Fibroblast of villous mesenchyme (primary cell): ENCODE data around the gene KCNA5. TPM values are rescaled to one million over a fixed set of nuclear protein-coding genes. Genes with fewer than 3 reads are reported as not detected.

Source experiments
- DNase-seq: peaks from one replicate; pipeline ENCODE4 v3.0.0-alpha.2; 2010; ENCODE audit warnings: low read depth
- H3K4me3 ChIP-seq: 2 replicates; pipeline ENCODE4 v1.5.1; 2011; ENCODE audit warnings: low read depth, mild to moderate bottlenecking, low read length
- total RNA-seq: library from RNA; depleted of rRNA; stranded (reverse); fragments of >200 nt; gene quantifications from 2 replicates; pipeline ENCODE4 v1.2.3, GENCODE V29; 2012
- TF ChIP-seq, protein P1 (sequence below): IDR thresholded peaks from 2 replicates; pipeline ENCODE4 v1.5.1; 2012; ENCODE audit warnings: low read depth, mild to moderate bottlenecking, low read length; ENCODE audit not compliant: insufficient read depth

Gene KCNA5
- total RNA-seq, 1 donor, result not detected

DNA sequence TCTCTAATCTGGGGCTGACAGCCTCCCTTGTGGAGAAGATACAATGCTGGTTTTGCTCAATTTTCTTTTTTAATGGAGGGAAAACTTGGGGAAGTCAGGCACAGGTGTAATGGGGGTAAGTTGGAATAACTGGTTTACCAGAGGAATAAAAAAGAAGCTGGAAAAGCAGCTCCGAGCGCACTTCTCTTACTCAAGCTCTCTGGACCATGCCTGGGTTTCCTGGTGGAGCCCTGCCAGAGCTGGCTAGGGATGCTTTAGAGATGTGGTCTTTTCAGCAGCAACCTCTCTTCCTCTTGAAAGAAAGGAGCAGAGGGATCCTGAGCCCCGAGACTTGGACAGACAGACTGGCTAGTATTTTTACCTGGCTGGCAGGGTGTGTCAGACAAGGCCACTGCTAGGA is 3.9 kb upstream of the KCNA5 start:
- DNase-seq, result no peak

DNA sequence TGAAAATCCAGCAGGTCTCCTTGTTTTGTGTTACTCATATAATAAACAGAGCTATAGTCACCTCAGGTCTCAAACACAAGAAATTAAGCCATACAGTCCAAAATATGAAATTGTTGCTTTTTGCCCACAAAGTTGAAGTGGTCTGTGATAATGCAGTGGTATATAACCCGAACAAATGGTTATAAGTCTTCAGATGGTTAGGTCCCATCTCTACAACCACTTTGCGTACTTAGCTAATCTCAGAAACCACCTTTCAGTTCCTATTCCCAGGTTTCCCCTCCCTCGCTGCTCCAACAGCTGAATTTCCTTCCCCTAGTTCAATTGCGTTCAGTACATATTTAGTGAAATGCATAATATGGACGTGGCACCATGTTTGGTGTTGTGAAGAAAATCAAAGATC is 3.3 kb upstream of the KCNA5 start:
- no peak for DNase-seq
- TF ChIP-seq, protein P1, sequence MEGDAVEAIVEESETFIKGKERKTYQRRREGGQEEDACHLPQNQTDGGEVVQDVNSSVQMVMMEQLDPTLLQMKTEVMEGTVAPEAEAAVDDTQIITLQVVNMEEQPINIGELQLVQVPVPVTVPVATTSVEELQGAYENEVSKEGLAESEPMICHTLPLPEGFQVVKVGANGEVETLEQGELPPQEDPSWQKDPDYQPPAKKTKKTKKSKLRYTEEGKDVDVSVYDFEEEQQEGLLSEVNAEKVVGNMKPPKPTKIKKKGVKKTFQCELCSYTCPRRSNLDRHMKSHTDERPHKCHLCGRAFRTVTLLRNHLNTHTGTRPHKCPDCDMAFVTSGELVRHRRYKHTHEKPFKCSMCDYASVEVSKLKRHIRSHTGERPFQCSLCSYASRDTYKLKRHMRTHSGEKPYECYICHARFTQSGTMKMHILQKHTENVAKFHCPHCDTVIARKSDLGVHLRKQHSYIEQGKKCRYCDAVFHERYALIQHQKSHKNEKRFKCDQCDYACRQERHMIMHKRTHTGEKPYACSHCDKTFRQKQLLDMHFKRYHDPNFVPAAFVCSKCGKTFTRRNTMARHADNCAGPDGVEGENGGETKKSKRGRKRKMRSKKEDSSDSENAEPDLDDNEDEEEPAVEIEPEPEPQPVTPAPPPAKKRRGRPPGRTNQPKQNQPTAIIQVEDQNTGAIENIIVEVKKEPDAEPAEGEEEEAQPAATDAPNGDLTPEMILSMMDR, result no peak
- no peak overlapping the region for H3K4me3 ChIP-seq

More for the DNA sequence above, 3.9 kb upstream of the KCNA5 start:
- TF ChIP-seq, protein P1, result no peak
- H3K4me3 ChIP-seq, result no peak overlapping the region

GRCh38 chr12:5044420-5045295 is 979 bp downstream of the KCNA5 start:
- no peak for DNase-seq
- H3K4me3 ChIP-seq, result no peak overlapping the region
- TF ChIP-seq, protein P1, result no peak

DNA sequence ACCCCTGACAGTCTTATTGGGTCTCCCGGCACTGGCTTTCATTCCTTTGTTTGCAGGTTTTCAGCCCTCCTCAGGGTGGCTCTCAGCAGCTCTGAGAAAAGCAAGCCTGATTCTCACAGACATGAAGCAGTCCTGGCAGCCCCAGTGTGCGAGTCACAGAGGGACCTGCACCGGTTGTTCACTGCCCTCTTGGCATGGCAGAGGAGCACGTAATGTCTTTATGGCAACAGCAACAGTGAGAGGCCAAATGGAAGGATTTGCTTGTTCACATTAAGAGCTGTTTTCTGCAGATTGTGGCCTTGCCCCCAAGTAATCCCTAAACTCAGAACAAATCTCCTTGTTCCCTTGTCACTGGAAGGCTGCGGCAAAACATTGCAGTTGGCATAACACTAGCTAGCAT is 3.4 kb downstream of the KCNA5 start:
- H3K4me3 ChIP-seq, result no peak overlapping the region
- no peak for DNase-seq
- TF ChIP-seq, protein P1, result no peak

GRCh38 chr12:5047729-5048128 is 4.0 kb downstream of the KCNA5 start:
- TF ChIP-seq, protein P1, result no peak
- no peak for DNase-seq
- no peak overlapping the region for H3K4me3 ChIP-seq

DNA sequence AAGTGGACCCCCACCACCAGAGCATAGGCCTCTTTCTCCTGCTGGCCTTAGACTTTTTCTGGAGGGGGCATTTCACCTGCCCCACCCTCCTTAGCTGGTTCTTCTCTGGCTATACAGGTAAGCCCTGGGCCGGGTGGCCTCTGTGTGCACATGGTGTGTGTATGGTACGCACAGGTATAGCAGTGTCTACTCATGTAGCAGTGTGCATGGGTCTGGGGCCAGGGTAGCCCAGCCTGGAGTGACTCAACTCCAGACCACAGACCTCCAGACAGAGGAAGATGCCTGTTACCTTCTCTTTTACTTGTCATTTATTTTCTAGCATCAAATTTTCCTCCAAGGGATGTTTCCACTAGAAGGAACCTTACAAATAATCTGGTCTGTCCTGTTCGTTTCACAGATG is 6.9 kb downstream of the KCNA5 start:
- TF ChIP-seq, protein P1, result no peak
- no peak for DNase-seq
- H3K4me3 ChIP-seq, result no peak overlapping the region
